Measurements from ENCODE around the gene GALNT14.

GALNT14 gene

DNA sequence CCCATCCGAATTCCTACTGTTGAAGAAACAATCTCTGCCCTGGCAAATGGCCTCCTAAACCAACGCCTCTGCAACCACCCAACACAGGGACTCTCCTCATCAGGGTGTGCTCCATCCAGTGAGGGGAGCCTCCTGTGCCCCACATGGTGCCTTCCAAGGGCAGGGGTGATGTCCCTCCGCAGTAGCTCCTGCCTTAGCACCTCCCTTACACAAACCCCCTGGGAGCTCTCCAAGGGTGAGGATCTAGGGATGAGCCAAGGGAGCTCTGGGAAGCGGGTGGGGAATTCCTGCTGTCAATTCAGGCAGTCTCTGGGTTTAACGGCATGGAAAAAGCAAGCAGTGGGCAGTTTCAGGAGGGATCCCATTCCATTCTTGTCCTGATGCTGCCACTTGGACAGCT lies 3.8 kb downstream of the GALNT14 start:
- TF ChIP-seq, protein P1, sequence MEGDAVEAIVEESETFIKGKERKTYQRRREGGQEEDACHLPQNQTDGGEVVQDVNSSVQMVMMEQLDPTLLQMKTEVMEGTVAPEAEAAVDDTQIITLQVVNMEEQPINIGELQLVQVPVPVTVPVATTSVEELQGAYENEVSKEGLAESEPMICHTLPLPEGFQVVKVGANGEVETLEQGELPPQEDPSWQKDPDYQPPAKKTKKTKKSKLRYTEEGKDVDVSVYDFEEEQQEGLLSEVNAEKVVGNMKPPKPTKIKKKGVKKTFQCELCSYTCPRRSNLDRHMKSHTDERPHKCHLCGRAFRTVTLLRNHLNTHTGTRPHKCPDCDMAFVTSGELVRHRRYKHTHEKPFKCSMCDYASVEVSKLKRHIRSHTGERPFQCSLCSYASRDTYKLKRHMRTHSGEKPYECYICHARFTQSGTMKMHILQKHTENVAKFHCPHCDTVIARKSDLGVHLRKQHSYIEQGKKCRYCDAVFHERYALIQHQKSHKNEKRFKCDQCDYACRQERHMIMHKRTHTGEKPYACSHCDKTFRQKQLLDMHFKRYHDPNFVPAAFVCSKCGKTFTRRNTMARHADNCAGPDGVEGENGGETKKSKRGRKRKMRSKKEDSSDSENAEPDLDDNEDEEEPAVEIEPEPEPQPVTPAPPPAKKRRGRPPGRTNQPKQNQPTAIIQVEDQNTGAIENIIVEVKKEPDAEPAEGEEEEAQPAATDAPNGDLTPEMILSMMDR (IDR thresholded peaks at IDR 0.05), result no peak
- no peak for TF ChIP-seq ZFX (IDR thresholded peaks at IDR 0.05; ENCODE audit: borderline replicate concordance)
- no peak overlapping the region for H3K27ac ChIP-seq

DNA sequence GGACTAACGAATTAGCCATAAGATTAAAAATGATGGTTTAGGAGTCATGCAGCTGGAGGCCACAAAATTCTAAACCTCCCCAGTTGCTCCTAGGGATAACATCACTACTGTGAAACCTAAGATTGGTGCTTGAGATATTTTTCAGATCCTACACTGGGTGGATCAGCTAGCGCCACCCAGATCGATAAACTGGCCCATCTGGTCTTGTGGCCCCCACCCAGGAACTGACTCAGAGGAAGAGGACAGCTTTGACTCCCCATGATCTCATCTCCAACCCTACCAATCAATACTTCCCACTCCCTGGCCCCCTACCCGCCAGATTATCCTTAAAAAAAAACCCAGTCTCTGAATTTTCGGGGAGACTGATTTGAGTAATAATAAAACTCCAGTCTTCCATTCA lies 5.5 kb downstream of the GALNT14 start:
- H3K27ac ChIP-seq, result no peak overlapping the region
- no peak for TF ChIP-seq ZFX (IDR thresholded peaks at IDR 0.05; ENCODE audit: borderline replicate concordance)
- TF ChIP-seq, protein P1 (IDR thresholded peaks at IDR 0.05), result no peak

DNA sequence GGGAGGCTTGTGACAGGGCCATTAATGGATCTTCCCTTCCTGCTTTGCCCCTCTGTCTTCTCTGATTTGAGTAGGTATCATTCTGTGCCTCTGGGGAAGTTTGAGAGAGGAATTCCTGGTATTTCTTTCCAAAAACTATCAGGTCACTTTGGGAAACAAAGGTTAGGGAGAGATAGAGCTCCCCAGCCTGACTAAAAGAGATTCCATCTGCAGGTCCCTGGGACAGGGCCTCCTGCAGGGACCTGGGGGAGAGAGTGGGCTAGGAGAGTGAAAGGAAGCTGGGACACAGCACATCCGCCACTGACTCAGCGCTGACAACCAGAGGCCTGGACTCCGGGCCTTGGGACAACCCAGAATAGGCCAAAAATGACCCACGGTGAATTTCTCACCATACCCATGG lies 6.4 kb downstream of the GALNT14 start:
- TF ChIP-seq ZFX (IDR thresholded peaks at IDR 0.05; ENCODE audit: borderline replicate concordance), result no peak
- TF ChIP-seq, protein P1 (IDR thresholded peaks at IDR 0.05), result no peak
- H3K27ac ChIP-seq, result no peak overlapping the region

DNA sequence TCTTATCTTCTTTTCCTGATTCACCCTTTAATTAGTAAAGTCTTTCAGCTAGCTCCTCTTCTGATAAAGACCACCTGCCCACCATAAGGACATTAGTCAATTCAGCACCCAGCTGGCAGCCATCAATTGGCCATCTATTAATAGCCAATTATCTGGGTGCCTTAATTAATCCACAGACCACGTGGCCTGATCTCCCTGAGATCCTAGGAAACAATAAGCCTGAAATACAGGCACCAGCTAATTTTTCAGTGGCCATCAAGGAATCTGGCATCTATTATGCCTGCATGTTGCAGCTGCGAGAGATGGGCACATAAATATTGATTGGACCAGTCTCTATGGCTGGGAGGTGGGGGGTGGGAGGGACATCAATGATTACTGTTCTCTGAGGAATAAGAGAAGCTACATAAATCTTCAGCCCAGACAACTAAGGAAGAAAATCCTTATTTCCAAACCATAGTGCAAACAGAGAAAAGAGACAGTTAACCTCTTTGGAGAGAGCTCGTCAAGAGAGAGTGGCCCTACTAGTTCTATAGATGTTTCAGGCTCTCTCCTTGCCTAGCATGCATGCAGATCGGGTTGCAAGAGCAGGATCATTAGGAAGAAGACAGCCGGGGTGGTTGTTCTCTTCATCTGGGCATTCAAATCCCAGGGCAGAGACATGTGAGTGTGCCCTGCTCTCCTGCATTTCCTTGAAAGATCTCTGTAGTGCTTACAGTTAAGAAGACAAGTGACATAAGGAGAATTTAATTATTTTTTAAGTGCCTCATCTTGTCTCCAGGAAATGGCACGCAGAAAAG lies 8.7 kb downstream of the GALNT14 start:
- TF ChIP-seq ZFX (IDR thresholded peaks at IDR 0.05; ENCODE audit: borderline replicate concordance), result no peak
- TF ChIP-seq, protein P1 (IDR thresholded peaks at IDR 0.05), result no peak
- no peak overlapping the region for H3K27ac ChIP-seq

DNA sequence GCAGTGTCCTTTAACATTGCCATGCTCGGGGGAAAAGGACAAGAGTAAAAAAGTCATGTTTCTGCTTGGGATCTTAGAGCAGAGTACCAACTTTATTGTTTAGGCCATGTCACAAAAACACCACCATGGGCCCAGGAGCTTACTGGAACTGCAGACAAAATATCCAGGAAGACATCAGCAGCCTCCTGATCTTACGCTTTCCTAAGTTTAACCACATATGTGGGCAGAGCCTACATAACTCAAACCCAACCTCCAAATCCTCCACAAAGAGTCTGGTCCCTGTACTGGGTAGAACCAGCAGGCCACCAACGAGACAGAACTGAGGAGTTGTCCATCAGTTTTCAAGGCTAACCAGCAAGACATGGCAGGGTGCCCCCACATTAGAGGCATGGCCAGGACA lies 10.3 kb downstream of the GALNT14 start:
- TF ChIP-seq, protein P1 (IDR thresholded peaks at IDR 0.05), result no peak
- no peak for TF ChIP-seq ZFX (IDR thresholded peaks at IDR 0.05; ENCODE audit: borderline replicate concordance)
- H3K27ac ChIP-seq, result no peak overlapping the region

DNA sequence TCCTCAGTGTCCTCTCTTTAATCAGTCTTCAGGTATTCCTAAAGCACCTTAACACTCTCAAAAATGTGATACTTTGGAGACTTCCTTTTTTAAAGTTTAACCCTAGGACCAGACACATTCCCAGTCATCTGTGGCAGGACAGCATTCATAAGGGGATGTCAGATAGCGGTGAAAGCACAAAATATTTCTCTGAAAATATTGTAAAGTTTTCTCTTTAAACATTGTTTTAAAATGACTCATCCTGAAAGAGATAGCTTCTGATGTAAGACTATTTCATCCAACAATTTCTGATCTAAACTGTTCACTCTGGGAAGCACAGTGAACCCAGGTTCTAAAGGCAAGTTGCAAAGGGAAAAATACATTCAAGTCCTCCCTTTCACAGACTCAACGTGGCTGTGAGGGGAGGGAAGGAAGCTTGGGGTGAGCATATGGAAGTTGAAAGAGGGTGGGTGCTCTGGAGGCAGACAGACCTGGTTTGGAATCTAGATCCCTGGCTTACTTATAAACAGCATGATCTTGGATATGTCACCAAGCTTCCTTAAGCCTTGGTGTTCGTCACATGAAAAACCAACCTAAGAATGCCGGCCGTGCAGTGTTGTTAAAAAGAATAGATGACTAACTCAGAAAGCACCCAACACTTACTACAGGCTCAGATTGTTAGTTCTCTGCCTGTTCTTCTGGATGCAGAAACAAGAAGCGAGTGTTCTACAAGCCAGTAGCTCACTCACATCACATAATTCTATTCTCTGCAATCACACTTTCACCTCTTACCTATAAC lies 12.1 kb downstream of the GALNT14 start:
- TF ChIP-seq ZFX (IDR thresholded peaks at IDR 0.05; ENCODE audit: borderline replicate concordance), result no peak
- TF ChIP-seq, protein P1 (IDR thresholded peaks at IDR 0.05), result no peak
- H3K27ac ChIP-seq, result no peak overlapping the region

DNA sequence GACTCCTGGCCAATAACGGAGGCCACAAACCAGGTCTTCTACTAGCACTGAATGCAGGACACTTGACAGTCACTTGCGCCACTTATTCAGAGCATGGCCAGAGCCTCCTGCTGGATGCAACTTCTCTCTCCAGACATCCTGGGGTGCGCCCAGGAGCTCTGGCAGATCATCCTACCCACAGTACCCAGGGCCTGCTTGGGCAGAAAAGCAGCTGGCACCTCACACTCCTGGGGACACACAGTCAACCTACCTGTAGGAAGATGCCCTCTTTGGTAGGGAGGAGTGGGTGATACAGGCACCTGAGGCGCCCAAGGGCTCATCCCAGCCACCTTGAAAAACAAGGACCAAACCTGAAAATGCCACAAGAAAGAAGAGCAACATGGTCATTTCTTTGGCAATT lies 13.3 kb downstream of the GALNT14 start:
- H3K27ac ChIP-seq, result no peak overlapping the region

More for the DNA sequence above, 13.3 kb downstream of the GALNT14 start:
- TF ChIP-seq, protein P1 (IDR thresholded peaks at IDR 0.05), result no peak
- TF ChIP-seq ZFX (IDR thresholded peaks at IDR 0.05; ENCODE audit: borderline replicate concordance), result no peak

All from 22Rv1 (cell line).